OCI-LY7 (cell line): ENCODE results near the gene TTC13.

Source experiments
- CTCF ChIP-seq: fragments of 200-600 bp; sonication (generic); conservative IDR thresholded peaks from 2 replicates; pipeline ENCODE4 v1.5.1; 2014; ENCODE audit warnings: mild to moderate bottlenecking, antibody characterized with exemption, low read length, moderate library complexity, mixed read lengths
- EZH2phosphoT487 ChIP-seq: fragments of 200-600 bp; sonication (generic); IDR thresholded peaks from 2 replicates; pipeline ENCODE4 v1.6.1; 2018; ENCODE audit warnings: low read depth, borderline replicate concordance, mild to moderate bottlenecking, mixed run types, antibody characterized with exemption, low read length, moderate library complexity, mixed read lengths

- TF ChIP-seq CTCF (peak; percentile 12; the same call in 1 of the 2 replicates), EZH2phosphoT487 (no peak)
Observed at GRCh38 chr1:230979389-230979716, 692 bp upstream of the TTC13 start.
